HG03521 (cell line): ENCODE results near the gene RETSAT.
"Not testable (repeated sequence)": the region's sequence is repeated elsewhere in the genome, so short reads cannot be mapped to it uniquely, and the experiment has no call there.

ENCODE experiments used
- ATAC-seq: cut with Tn5 transposase; IDR thresholded peaks from one replicate; pipeline ENCODE4 v1.9.1; 2021; ENCODE audit warnings: mild to moderate bottlenecking, moderate library complexity; ENCODE audit not compliant: unreplicated experiment

The RETSAT gene

DNA sequence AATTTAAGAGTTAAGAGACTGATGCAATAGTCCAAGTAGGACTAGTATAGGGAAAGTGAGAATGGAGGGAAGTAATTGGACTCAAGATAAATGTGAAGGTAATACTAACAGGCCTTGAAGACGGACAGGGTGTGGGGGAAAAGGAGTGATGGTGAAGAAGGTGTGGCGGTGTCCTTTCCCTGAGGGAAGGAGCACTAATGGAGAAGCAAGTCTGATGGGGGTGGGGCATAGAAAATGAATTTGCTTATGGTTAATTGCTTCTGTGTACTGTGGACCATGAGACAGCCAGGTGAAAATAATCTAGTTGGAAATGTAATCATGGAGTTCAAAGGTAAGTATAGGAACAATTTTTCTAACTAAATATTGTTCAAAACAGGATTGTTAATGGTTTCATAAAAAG lies 19.4 kb downstream of the RETSAT start:
- no peak for ATAC-seq

DNA sequence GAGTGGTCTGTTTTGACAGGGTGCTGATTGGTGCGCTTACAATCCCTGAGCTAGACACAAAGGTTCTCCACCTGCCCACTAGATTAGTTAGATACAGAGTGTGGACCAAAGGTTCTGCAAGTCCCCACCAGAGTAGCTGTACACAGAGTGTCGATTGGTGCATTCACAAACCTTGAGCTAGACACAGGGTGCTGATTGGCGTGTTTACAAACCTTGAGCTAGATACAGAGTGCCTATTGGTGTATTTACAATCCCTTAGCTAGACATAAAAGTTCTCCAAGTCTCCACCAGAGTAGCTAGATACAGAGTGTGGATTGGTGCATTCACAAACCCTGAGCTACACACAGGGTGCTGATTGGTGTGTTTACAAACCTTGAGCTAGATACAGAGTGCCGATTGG lies 20.5 kb downstream of the RETSAT start:
- ATAC-seq: not testable (repeated sequence)

DNA sequence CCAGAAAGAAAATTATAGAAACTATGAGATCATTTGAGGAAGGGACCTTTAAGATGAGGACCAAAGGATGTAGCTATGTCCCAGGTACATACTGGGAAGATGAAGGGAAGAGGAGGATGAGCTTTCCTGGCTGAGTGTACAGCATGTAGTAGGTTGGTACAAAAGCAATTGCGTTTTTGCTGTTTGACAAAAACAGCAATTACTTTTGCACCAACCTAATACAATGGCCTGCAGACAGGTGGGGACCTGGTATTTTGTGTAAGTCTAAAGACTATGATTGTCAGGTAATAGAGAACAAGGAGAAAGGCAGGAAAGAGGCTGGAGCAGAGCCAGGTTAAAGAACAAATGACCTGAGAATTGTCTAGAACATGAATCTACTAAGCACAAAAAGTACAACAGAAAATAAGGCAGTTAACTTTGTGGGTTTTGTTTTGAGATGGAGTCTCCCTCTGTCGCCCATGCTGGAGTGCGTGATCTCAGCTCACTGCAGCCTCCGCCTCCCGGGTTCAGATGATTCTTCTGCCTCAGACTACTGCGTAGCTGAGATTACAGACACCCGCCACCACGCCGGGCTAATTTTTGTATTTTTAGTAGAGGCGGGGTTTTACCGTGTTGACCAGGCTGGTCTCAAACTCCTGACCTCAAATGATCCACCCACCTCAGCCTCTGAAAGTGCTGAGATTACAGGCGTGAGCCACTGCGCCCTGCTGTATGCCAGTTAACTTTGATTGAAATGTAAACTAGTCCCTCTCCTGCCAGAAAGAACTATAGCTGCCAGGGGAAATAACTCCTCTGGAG lies 23.3 kb downstream of the RETSAT start:
- ATAC-seq: no peak

DNA sequence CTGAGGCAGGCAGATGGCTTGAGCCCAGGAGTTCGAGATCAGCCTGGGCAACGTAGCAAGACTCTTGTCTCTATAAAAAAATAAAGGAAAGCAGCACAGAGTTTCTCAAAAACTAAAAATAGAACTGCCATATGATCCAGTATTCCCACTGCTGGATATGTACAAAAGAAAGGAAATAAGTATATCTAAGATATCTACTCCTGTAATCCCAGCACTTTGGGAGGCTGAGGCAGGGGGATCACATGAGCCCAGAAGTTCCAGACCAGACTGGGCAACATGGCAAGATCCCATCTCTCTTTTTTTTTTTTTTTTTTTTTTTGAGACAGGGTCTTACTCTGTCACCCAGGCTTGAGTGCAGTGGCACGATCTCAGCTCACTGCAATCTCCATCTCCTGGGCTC lies 24.6 kb downstream of the RETSAT start:
- not testable (repeated sequence) for ATAC-seq

DNA sequence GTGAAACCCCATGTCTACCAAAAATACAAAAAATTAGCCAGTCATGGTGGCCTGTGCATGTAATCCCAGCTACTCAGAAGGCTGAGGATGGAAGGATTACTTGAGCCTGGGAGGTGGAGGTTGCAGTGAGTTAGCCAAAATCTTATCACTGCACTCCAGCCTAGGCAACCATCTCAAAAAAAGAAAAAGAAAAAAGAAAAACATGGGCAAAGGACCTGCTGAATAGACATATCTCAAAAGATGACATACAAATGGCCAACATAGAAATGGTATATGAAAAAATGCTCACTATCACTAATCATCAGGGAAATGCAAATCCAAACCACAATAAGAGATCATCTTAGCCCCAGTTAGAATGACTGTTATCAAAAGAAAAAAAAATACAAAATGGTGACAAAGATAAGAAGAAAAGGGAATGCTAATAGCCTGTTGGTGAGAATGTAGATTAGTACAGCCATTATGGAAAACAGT lies 25.1 kb downstream of the RETSAT start:
- no peak for ATAC-seq

DNA sequence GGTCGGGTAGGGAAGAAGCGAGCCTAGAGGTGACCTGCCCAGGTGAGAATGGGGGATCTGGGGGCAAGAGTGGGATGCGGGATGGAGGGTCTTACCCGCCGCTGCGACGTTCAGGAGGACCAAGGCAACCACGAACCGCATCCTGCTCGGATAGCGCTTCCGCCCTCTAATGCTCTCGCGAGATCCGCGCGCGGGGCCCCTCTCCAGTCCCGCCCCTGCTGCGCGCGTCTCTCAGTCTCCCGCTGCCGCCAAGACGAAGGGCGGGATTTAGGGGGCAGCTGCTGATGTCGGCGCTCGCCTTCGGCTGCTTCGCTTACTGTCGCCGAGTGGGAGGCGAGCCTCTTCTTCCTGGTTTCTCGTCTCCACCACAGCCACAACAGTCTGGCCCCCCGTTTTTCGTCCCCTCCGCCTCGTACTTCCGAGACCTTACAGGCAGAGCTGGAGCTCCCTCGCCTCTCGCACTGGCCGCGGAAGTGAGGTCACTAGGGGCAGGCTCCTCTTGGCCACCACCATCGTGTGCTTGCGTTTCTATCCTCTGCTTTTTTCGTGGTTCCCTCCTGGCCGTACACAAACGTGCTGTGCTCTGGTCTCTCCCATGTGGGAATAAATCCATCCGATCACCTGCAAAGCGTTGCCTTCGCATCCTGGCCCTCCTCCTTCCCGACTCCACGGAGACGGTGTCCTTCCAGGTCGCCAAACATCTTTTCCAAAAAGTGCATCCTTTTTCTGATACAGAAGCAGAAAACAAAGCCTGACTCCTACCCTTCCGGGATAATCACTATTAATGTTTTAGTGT lies 26.3 kb downstream of the RETSAT start, which contains the start of gene TGOLN2:
Gene TGOLN2, minus strand, starts transcription at position 168 of the 796 bp plus-strand sequence. Its CDS starts 27 bp downstream, at position 141.
- ATAC-seq: peak; percentile 81

DNA sequence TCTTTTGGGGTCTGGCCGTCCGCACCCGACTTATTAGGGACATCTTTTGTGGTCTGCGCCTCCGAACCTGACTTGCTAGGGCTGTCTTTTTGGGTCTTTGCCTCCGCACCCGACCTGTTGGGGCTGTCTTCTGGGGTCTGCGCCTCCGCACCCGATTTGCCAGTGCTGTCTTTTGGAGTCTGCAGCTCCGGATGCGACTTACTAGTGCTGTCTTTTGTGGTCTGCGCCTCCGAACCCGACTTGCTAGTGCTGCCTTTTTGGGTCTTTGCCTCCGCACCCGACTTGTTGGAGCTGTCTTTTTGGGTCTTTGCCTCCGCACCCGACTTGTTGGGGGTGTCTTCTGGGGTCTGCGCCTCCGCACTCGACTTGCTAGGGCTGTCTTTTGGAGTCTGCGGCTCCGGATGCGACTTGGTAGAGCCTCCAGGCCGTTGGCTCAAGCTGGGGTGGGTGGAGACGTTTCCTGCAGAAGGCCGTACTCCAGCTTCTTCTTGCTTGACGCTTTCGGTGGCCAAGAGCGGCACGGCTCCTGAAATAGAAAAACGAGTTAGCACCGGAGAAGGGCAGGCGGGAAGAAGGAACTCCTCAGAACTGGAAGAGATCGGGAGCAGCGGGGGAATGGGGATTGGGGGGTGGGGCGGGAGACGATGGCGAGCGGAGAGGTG lies 27.0 kb downstream of the RETSAT start:
- ATAC-seq: no peak

DNA sequence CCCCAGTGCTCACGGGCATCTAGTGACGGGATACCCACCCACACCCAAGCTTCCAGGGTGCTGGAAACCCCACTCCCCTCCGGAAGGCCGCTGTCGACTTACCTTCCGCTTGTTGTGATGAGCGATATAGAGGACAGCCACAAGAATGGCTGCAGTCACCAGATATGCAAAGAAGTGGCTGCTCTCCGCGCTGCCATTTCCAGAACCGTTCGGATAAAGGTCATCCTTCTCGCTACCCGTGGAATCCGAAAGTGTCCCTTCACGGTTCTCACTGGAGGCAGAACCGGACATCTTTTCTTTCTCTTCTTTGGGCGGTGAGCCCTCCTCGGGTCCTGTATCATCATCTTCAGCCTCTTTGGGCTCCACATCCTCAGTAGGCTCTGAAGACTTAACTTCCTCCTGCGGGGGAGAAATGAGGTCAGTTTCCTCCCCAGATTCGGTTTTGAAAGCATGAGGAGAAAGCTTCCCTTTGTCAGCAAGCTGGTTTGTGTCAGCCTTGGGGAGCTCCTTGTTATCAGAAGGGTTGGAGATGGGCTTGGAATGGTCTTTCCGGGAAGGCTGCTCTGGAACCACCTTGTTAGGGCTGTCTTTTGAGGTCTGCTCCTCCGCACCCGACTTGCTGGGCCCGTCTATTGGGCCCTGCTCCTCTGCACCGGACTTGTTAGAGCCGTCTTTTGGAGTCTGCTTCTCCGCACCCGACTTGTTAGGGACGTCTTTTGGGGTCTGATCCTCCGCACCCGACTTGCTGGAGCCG lies 27.7 kb downstream of the RETSAT start:
- ATAC-seq: no peak

DNA sequence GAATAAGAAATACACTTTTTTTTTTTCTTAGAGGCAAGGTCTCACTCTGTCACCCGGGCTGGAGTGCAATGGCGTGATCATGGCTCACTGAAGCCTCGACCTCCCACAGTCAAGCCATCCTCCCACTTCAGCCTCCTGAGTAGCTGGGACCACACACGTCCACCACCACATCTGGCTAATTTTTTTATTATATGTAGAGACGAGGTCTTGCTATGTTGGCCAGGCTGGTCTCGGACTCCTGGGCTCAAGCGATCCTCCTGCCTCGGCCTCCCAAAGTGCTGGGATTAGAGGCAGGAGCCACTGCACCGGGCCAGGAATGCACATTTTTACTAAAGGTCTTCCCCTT lies 28.9 kb downstream of the RETSAT start:
- ATAC-seq: no peak

DNA sequence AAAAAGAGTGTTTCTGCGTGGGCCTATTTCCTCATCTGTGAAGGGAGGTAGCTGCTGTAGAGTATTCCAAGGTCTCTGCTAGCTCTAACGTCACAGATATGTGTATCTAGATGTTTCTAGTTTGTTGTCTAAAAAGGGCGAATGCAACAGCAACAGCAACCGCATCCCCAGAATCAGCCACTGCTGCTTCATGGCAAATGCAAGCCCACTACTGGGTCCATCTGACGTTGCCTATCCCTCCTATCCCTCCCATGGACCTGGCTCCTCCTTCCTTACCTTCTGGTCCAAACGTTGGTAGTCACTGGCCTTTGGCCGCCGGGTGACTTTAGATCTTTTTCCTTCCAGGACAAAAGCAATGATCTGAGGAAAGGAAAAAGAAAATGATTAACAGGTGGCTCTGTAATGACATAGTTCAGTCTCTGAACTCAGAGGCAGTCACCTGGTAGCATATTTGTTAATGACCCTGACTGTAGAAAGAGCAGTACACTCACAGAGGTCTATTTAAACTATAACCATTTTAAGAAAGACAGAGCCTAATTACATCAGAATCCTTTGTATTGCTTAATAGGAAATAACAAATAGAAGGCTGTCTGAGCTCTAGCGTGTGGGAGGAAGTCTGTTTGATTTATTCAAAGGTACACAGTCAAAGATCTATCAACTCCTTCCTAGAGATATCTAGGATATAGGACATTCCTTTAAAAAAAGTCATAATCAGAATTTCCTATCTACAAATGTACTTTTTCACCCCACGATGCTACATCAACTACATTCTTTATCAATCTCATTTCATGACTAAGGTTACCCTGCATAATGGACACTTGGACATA lies 29.5 kb downstream of the RETSAT start:
- ATAC-seq: no peak

DNA sequence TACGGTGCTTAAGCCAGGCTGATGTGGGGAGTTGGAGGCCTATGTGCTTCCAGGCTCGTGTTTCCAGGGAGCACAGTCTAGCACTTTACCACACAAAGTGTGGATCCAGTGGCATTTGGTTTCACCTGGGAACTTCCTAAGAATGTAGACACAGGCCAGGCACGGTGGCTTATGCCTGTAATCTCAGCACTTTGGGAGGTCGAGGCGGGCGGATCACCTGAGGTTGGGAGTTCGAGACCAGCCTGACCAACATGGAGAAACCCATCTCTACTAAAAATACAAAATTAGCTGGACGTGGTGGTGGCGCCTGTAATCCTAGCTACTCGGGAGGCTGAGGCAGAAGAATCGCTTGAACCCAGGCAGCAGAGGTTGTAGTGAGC lies 30.4 kb downstream of the RETSAT start:
- not testable (repeated sequence) for ATAC-seq

DNA sequence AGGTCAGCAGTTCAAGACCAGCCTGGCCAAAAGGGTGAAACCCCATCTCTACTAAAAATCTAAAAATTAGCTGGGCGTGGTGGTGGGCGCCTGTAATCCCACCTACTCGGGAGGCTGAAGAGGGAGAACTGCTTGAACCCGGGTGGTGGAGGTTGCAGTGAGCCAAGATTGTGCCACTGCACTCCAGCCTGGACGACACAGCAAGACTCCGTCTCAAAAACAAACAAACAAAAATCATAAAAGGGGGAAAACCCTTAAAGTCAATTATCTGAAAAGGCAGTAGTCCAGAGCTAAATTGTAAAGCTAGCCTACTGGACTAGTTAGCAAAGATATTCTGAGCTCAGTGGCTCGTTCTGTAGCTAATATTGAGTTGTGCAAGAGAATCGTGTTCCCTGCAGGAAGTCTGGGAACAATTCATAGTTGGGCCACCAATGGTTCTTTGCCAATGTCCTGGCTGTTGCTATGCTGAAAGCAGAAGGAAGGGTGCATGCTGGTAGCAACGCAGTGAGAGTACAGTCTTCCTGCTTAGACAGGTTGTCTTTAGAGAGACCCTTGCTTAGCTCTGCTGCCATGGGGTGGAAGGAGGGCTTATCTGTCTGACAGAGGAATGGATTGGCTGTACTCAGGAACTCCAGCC lies 30.9 kb downstream of the RETSAT start:
- no peak for ATAC-seq

DNA sequence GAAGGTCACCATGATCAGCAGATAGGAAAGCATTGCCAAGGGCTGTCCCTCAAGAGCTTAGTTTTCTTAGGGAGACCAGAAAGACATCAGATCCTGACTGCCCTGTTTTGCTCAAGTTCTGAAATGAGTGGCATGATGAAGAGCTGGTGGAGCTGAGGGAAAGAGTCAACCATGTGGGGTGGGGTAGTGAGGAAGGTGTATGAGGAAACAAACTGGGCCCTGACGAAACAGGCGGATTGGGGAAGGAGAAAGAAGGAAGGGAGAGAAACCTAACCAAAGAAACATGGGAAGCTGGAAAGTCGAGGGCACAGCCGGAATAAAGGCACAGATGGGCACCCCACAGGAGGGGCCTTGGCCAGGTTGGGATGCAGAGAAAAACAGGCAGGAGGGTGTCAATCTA lies 34.5 kb downstream of the RETSAT start:
- ATAC-seq: no peak

DNA sequence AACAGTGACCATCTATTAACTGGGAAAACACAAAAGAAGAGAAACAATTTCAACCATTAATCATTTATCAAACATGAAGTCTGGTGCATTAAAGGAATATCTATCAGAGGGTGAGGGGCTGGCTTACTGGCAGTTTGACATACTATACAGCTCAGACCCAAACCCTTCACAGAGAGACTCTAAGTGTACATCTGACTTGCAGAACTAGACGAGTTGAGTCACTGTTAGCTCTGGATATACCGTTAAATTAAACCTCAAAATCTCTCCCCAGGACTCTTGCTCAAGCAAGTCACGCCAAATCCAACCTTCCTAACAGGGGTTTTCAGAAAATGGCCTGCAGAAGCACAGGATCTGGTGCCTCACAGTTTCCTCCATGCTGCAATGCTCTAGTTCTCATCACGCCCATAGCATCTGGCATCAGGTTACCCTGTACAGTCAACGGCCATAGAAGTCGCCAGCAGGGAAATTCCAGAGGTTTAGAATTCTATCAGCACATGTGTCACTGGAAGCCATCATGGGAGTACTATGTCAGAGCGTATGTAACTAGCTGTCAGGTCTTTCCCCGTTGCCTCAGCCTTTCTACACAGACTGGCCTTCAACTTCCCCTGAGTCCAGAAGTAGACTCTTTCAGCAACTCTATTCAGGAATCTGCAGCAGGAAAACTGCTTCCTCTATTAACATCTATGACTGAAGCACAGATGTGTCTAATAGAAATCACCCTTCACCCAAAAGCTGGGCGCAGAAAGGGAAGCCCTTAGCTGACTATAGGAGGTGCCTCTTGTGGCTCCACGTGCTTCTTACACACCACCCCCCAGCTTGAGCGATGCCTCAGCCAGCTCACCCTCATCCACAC lies 35.9 kb downstream of the RETSAT start:
- ATAC-seq: no peak

DNA sequence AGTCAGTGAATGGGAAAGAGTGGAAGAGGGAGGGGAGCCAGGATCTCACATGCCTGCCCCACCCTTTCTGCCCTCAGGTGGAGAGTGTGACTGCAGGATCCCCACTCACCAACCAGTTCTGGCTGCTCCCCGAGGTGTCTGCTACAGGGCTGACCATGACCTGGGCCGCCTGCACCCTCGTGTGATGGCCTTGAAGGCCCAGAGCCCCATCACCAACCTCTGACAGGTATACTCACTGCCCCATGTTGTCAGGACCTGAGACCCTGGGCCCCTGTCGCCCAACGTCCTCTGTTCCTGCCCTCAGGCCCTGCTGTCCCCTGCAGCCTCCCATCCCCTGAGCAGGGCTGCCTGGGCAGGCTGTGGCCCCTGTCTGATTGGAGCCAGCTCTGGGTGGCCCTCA lies 38.4 kb downstream of the RETSAT start:
- not testable (repeated sequence) for ATAC-seq

DNA sequence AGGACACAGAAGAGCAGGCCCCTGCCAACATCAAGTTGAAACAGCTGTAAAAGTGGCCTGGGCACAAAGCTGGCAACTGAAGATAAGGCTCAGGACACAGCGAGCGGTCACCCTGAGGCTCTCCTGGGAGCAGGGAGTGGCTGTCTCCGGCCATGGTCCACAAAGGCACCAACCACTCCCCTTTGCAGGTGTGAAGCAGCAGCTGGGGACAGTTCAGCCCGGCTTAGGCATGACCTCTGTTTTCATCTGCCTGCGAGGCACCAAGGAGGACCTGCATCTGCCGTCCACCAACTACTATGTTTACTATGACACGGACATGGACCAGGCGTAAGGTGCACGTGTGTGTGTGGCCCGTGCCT lies 39.5 kb downstream of the RETSAT start:
- ATAC-seq: no peak

DNA sequence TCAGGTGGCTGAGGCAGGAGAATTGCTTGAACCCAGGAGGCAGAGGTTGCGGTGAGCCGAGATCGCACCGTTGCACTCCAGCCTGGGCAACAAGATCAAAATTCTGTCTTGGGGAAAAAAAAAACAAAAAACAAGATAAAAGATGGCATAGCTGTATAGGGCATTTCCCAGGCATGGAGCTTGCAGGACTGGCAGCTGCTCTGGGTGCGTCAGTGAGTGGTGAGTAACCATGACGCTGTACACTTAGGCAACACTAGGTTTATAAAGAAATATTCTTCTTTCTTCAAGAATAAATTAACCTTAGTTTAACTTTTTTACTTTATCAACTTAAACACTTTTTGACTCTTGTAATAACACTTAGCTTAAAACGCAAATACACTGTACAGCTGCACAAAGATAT lies 41.9 kb downstream of the RETSAT start:
- no peak for ATAC-seq

DNA sequence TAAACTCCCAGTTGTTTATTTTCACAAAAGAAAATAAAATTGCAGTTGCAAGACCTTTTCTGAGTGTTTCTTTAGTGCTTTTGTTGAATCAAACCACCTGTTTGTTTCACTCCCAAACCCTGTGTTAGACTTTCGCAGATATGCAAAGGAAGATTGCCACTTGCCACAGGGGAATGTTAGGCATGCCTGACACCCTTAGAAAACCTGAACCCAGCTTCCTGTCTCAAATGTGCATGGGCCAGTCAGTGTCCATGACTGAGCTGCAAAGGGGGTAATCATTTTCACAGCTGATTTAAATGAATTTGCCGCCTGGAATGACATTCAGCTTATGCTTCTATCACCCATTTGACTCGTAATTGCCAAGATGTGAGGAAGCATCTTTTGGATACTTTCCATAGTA lies 44.0 kb downstream of the RETSAT start:
- no peak for ATAC-seq
